Heart left ventricle (tissue), 16 donors: Measurements from ENCODE around the gene CTDSP2. TPM values are rescaled to one million over a fixed set of nuclear protein-coding genes. Genes with fewer than 3 reads are reported as not detected.

Source experiments
- ATAC-seq, 4 donors: fragments of 200-7000 bp; cut with Tn5 transposase; one replicate each; pipeline ENCODE4 v1.9.1; 2020 to 2022; ENCODE audit warnings: moderate library complexity in 4 of 4, mild to moderate bottlenecking in 3 of 4, moderate number of reproducible peaks in 1 of 4
- DNase-seq, 5 donors: peaks; one replicate each; pipeline ENCODE4 v3.0.0-alpha.2; 2020
- H3K27ac ChIP-seq, 12 donors: fragments of 200-600 bp; sonication (generic) in 4 of 12; one replicate each; pipeline versions ENCODE4 v1.5.0 to v1.8.0; 2016 to 2022; ENCODE audit warnings: mild to moderate bottlenecking in 2 of 12
- H3K27me3 ChIP-seq, 9 donors: fragments of 200-600 bp; sonication (generic) in 2 of 9; one replicate each; pipeline versions ENCODE4 v1.5.1 to v1.8.0; 2016 to 2022; ENCODE audit warnings: mild to moderate bottlenecking in 3 of 9
- H3K36me3 ChIP-seq, 9 donors: fragments of 200-600 bp; sonication (generic) in 2 of 9; one replicate each; pipeline versions ENCODE4 v1.5.0 to v1.8.0; 2018 to 2022; ENCODE audit warnings: mild to moderate bottlenecking in 2 of 9
- H3K4me1 ChIP-seq, 12 donors: fragments of 200-600 bp; sonication (generic) in 4 of 12; one replicate each; pipeline versions ENCODE4 v1.5.0 to v1.8.0; 2016 to 2022; ENCODE audit warnings: mild to moderate bottlenecking in 3 of 12
- H3K4me3 ChIP-seq, 12 donors: fragments of 200-600 bp; sonication (generic) in 4 of 12; one replicate each; pipeline versions ENCODE4 v1.5.0 to v1.8.0; 2017 to 2022; ENCODE audit warnings: mild to moderate bottlenecking in 9 of 12, moderate library complexity in 4 of 12
- H3K9me3 ChIP-seq, 12 donors: fragments of 200-600 bp; sonication (generic) in 4 of 12; one replicate each; pipeline versions ENCODE4 v1.5.0 to v1.8.0; 2016 to 2022; ENCODE audit warnings: mild to moderate bottlenecking in 1 of 12
- POLR2A ChIP-seq, 2 donors: fragments of 450-650 bp; IDR thresholded peaks; one replicate each; pipeline ENCODE4 v1.6.1; 2017; ENCODE audit warnings: antibody characterized with exemption in 2 of 2, mild to moderate bottlenecking in 2 of 2, moderate library complexity in 2 of 2
- WGBS, 4 donors: extraction: QIAGEN DNeasy Blood & Tissue Kit in 2 of 4; methylation state at CpG; one replicate each; pipeline versions ENCODE4 v1.1.5 to v1.1.7; 2013 to 2018; 5-methylcytosine and 5-hydroxymethylcytosine counted together
- intact Hi-C, 10 donors: fragments of 100-400 bp; cut with DNase I; formaldehyde crosslinking; loops; one replicate each; pipeline versions ENCODE4 v1.11.1 to v1.14.2; 2022
- polyA plus RNA-seq, 2 donors: library from polyadenylated mRNA; stranded (reverse); fragments of 200-250 nt; gene quantifications; one replicate each; pipeline ENCODE4 v1.2.3, GENCODE V29; 2013
- total RNA-seq, 9 donors: library from RNA; depleted of rRNA in 2 of 9; stranded (reverse); fragments of >200 nt in 2 of 9; fragmentation: NEBNext Ultra II Directional in 3 of 9; extraction: Animal tissue kit (Norgen Biotek cat#: 25700) in 3 of 9; gene quantifications; one replicate each; pipeline versions ENCODE4 v1.1.0 to v1.2.4, GENCODE V29; 2016 to 2023
- TF ChIP-seq, protein P1 (sequence below), 12 donors: fragments of 200-600 bp; sonication (generic) in 4 of 12; IDR thresholded peaks; one replicate each; pipeline versions ENCODE4 v1.5.0 to v1.8.0; 2018 to 2022; ENCODE audit warnings: antibody characterized with exemption in 12 of 12, mild to moderate bottlenecking in 5 of 12
- donor health status: ischemic (EF 13 %, LVEDD 7.1; RV severe dilation, severe dysfunction).
- donor health status: healthy with polysubstance abuse.
- donor health status: DM: no; HTN: yes; CAD: no.
- donor health status: DM: no; HTN: no; CAD: no.
- donor health status: ischemic (EF 25% LVEDD 6.9; RV normal size, moderate dysfunction).
- donor health status: ischemic (EF 25% LVEDD 5.7; RV mildly dilated, moderate dysfunction).
- donor health status: healthy.
- donor health status: DM: yes; HTN: yes; CAD: no.
- donor health status: ischemic (EF 35%, LVEDD 5.7; RV mildly dilated, moderate dysfunction).
- donor health status: nonischemic (EF 11% LVEDD 7.7; RV severe dilation, severe dysfunction).
- donor health status: DM: yes; HTN: yes; CAD: no.
- donor health status: PGD.
- donor health status: ischemic (EF 29% LVEDD 5.4; RV normal size, mild dysfunction).
- donor health status: nonischemic (EF 23%, LVEDD 6.1; RV moderate dilation, normal function).

CTDSP2 gene
- total and polyA plus RNA-seq, 11 donors = 28.0 to 191 (median 82.9) TPM

DNA sequence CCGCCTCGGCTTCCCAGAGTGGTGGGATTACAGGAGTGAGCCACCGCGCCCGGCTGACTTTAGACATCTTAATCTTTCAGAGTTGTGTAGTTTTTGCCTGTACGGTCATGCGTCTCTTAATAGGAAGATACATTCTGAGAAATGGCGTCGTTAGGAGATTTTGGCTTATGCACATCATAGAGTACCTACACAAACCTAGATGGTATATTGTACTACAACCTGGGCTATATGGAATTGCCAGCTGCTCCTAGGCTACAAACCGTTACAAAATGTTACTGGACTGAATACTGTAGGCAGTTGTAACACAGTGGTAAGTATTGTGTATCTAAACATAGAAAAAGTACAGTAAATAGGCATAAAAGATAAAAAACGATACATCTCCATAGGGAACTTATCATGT is 62.7 kb downstream of the CTDSP2 start:
- no peak for ATAC-seq
- peak overlapping the region in 6 of 12 donors; percentile 77 to 95 (median 92) for H3K4me3 ChIP-seq

DNA sequence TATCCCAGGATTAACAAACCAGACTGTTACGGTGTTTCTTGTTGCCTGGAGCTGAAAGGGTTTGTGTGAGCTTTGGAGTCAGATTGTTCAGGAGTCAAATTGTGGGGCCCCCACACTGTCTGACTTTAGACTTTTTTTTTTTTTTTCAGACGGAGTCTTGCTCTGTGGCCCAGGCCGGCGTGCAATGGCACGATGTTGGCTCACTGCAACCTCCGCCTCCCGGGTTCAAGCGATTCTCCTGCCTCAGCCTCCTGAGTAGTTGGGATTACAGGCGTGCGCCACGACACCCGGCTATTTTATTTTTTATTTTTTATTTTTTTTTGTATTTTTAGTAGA is 63.1 kb downstream of the CTDSP2 start:
- Histone ChIP-seq H3K4me1 (peaks cover 0 to 41% (median 13%) of the 10 kb centered on the region in 12 donors), H3K27me3 (no peaks in the 10 kb centered on the region), H3K27ac (peak overlapping the region in 2 of 12 donors; percentile 80 to 82), H3K9me3 (no peaks in the 10 kb centered on the region), H3K36me3 (peaks cover 0 to 54% (median 35%) of the 10 kb centered on the region in 9 donors), H3K4me3 (peak overlapping the region; percentile 64 to 98 (median 92))
- DNase-seq (no peak), ATAC-seq (no peak)
- TF ChIP-seq POLR2A (IDR thresholded peaks at IDR 0.05) = no peak
- TF ChIP-seq, protein P1, sequence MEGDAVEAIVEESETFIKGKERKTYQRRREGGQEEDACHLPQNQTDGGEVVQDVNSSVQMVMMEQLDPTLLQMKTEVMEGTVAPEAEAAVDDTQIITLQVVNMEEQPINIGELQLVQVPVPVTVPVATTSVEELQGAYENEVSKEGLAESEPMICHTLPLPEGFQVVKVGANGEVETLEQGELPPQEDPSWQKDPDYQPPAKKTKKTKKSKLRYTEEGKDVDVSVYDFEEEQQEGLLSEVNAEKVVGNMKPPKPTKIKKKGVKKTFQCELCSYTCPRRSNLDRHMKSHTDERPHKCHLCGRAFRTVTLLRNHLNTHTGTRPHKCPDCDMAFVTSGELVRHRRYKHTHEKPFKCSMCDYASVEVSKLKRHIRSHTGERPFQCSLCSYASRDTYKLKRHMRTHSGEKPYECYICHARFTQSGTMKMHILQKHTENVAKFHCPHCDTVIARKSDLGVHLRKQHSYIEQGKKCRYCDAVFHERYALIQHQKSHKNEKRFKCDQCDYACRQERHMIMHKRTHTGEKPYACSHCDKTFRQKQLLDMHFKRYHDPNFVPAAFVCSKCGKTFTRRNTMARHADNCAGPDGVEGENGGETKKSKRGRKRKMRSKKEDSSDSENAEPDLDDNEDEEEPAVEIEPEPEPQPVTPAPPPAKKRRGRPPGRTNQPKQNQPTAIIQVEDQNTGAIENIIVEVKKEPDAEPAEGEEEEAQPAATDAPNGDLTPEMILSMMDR (IDR thresholded peaks at IDR 0.05) = no peak
- intact Hi-C loops = loop anchor here in 4 of 10 donors (5.0 kb wide), 1 partner anchor 124 kb away; no protein-coding TSS in a partner anchor
- 83 to 87% (median 87%) methylated on average over 12 of the region's 12 CpGs for WGBS, 4 donors

More for the DNA sequence above, 62.7 kb downstream of the CTDSP2 start:
- intact Hi-C loops = loop anchor here in 4 of 10 donors (5.0 kb wide), 1 partner anchor 123 kb away; no protein-coding TSS in a partner anchor
- no peaks in the 10 kb centered on the region for H3K27me3 ChIP-seq
- H3K27ac ChIP-seq = no peak overlapping the region
- TF ChIP-seq, protein P1 (IDR thresholded peaks at IDR 0.05) = no peak
- no peak for TF ChIP-seq POLR2A (IDR thresholded peaks at IDR 0.05)
- peaks cover 0 to 41% (median 13%) of the 10 kb centered on the region in 12 donors for H3K4me1 ChIP-seq
- no peaks in the 10 kb centered on the region for H3K9me3 ChIP-seq
- WGBS, 4 donors = 91 to 94% (median 92%) methylated on average over 11 of the region's 11 CpGs
- peaks cover 0 to 57% (median 39%) of the 10 kb centered on the region in 9 donors for H3K36me3 ChIP-seq
- DNase-seq = no peak

DNA sequence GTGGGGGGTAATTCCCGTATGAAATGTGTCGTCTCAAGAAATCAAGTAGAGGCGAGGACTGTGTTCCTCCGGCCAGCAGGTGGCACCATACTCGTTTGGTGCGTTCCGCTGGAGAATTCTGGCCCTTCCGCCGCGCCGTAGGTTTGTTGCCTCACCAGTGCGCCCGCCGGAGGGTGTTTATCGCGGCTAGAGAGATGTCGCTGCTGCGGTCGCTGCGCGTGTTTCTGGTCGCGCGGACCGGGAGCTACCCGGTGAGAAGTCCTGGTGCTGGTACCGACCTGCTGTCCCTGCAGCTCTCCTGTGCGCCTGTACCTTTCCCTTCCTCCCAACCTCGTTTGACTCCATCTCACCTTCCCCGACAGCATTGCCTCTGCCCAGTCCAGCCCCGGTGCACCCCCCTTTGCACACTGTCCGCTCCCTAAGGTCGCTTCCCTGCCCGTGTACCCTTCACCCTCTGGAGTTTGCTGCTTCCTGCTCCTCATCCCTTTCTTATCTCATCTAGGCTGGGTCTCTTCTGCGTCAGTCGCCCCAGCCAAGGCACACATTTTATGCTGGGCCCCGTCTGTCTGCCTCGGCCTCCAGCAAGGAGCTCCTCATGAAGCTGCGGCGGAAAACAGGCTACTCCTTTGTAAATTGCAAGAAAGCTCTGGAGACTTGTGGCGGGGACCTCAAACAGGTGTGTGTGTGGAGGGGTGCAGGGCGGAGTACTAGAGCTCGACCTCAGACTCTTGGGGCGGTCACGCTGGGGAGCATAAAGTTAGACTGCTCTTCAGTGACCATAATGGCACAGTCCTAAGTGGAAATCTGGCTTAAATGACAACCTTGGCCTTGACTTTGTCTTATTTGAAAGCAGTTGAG is 63.7 kb downstream of the CTDSP2 start, which contains the start of gene TSFM:
Gene TSFM, plus strand, starts transcription at position 180 of the 858 bp plus-strand sequence. Its CDS starts 15 bp downstream, at position 195.
- TF ChIP-seq, protein P1 (IDR thresholded peaks at IDR 0.05) = peak; percentile 86 to 98 (median 92)
- peak in 1 of 2 donors; percentile 60 for TF ChIP-seq POLR2A (IDR thresholded peaks at IDR 0.05)
- peak within 1 kb of the TSS; percentile 64 to 98 (median 92) for H3K4me3 ChIP-seq
- peaks cover 0 to 48% (median 29%) of the 10 kb centered on the region in 9 donors for H3K36me3 ChIP-seq
- H3K9me3 ChIP-seq = no peaks in the 10 kb centered on the region
- H3K27me3 ChIP-seq = no peaks in the 10 kb centered on the region
- DNase-seq (peak; percentile 97 to 98 (median 98)), ATAC-seq (peak; percentile 84 to 94 (median 92))
- WGBS, 4 donors = 1% methylated on average over 41 to 45 of the region's 45 CpGs
- H3K27ac ChIP-seq = peak within 1 kb of the TSS in 11 of 12 donors; percentile 24 to 82 (median 65)
- H3K4me1 ChIP-seq = peaks cover 0 to 41% (median 13%) of the 10 kb centered on the region in 12 donors
- intact Hi-C loops = loop anchor here in 6 of 10 donors (1.0 to 5.0 kb wide), 2 partner anchors 122 to 124 kb away; no protein-coding TSS in a partner anchor

DNA sequence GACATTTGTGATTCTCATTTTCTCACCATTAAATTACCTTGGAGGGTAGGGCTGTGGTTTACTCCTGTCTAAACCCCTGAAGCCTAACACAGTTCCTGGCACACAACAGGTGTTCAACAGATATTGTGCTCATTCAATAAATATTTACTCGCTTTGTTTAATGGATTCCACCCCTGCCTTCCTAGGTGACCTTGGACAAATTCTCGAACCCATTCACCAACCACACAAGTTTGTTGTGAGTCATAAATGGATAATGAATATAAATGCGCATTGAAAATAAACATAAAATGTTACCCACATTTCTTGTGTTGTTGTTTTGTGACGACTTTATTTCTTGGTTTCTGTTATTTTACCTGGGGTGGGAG is 64.3 kb downstream of the CTDSP2 start:
- no peak for ATAC-seq
- H3K27ac ChIP-seq = peak overlapping the region in 3 of 12 donors; percentile 68 to 82 (median 80)
- peaks cover 0 to 42% (median 22%) of the 10 kb centered on the region in 9 donors for H3K36me3 ChIP-seq
- no peaks in the 10 kb centered on the region for H3K27me3 ChIP-seq
- WGBS, 4 donors = 22 to 27% (median 27%) methylated on average over 4 of the region's 4 CpGs
- H3K4me1 ChIP-seq = peaks cover 0 to 41% (median 13%) of the 10 kb centered on the region in 12 donors
- TF ChIP-seq, protein P1 (IDR thresholded peaks at IDR 0.05) = no peak
- TF ChIP-seq POLR2A (IDR thresholded peaks at IDR 0.05) = no peak
- intact Hi-C loops = loop anchor here in 6 of 10 donors (1.0 to 5.0 kb wide), 2 partner anchors 123 to 125 kb away; no protein-coding TSS in a partner anchor
- DNase-seq = no peak
- peak overlapping the region in 9 of 12 donors; percentile 77 to 98 (median 94) for H3K4me3 ChIP-seq
- no peaks in the 10 kb centered on the region for H3K9me3 ChIP-seq
